ENCODE measurements around the gene PRPH.

Gene PRPH

GRCh38 chr12:49259452-49259851 is 35.5 kb upstream of the PRPH start:
- no peaks in the 10 kb centered on the region for H3K27me3 ChIP-seq (replicated peaks)
- H3K36me3 ChIP-seq (replicated peaks) = no peaks in the 10 kb centered on the region
- in situ Hi-C loops (cut with HindIII; ENCODE audit: low pct_ligation_motif_present, low sequenced_read_pairs) = no loop called here
- peak overlapping the region; percentile 47 for H3K27ac ChIP-seq
- DNase-seq = no peak
- no peak overlapping the region for H3K4me3 ChIP-seq (ENCODE audit: low read depth, low read length)
- TF ChIP-seq CTCF (IDR thresholded peaks at IDR 0.05; ENCODE audit: low read depth, low read length, missing control alignments) = no peak

GRCh38 chr12:49260166-49260565 is 34.8 kb upstream of the PRPH start:
- TF ChIP-seq CTCF (IDR thresholded peaks at IDR 0.05; ENCODE audit: low read depth, low read length, missing control alignments) = no peak
- Histone ChIP-seq H3K27me3 (replicated peaks) (no peaks in the 10 kb centered on the region), H3K27ac (peak overlapping the region; percentile 47), H3K4me3 (ENCODE audit: low read depth, low read length) (no peak overlapping the region), H3K36me3 (replicated peaks) (no peaks in the 10 kb centered on the region)
- in situ Hi-C loops (cut with HindIII; ENCODE audit: low pct_ligation_motif_present, low sequenced_read_pairs) = no loop called here
- DNase-seq = peak; percentile 59

- no peak for TF ChIP-seq CTCF (IDR thresholded peaks at IDR 0.05; ENCODE audit: low read depth, low read length, missing control alignments)
- Histone ChIP-seq H3K36me3 (replicated peaks) (no peaks in the 10 kb centered on the region), H3K27ac (peak overlapping the region; percentile 47), H3K4me3 (ENCODE audit: low read depth, low read length) (no peak overlapping the region), H3K27me3 (replicated peaks) (no peaks in the 10 kb centered on the region)
- in situ Hi-C loops (cut with HindIII; ENCODE audit: low pct_ligation_motif_present, low sequenced_read_pairs) = no loop called here
- DNase-seq = no peak
These were observed 34.2 kb upstream of the PRPH start for GRCh38 chr12:49260571-49261363.

GRCh38 chr12:49261721-49262120 is 33.2 kb upstream of the PRPH start:
- Histone ChIP-seq H3K36me3 (replicated peaks) (peaks cover 4% of the 10 kb centered on the region), H3K27me3 (replicated peaks) (no peaks in the 10 kb centered on the region), H3K27ac (no peak overlapping the region), H3K4me3 (ENCODE audit: low read depth, low read length) (no peak overlapping the region)
- TF ChIP-seq CTCF (IDR thresholded peaks at IDR 0.05; ENCODE audit: low read depth, low read length, missing control alignments) = no peak
- in situ Hi-C loops (cut with HindIII; ENCODE audit: low pct_ligation_motif_present, low sequenced_read_pairs) = no loop called here
- no peak for DNase-seq

GRCh38 chr12:49263400-49263763 is 31.6 kb upstream of the PRPH start:
- no peaks in the 10 kb centered on the region for H3K27me3 ChIP-seq (replicated peaks)
- no peak for DNase-seq
- H3K36me3 ChIP-seq (replicated peaks) = peaks cover 14% of the 10 kb centered on the region
- H3K27ac ChIP-seq = no peak overlapping the region
- no peak overlapping the region for H3K4me3 ChIP-seq (ENCODE audit: low read depth, low read length)
- in situ Hi-C loops (cut with HindIII; ENCODE audit: low pct_ligation_motif_present, low sequenced_read_pairs) = no loop called here
- TF ChIP-seq CTCF (IDR thresholded peaks at IDR 0.05; ENCODE audit: low read depth, low read length, missing control alignments) = no peak

- no peak for TF ChIP-seq CTCF (IDR thresholded peaks at IDR 0.05; ENCODE audit: low read depth, low read length, missing control alignments)
- in situ Hi-C loops (cut with HindIII; ENCODE audit: low pct_ligation_motif_present, low sequenced_read_pairs) = no loop called here
These were observed 30.5 kb upstream of the PRPH start for GRCh38 chr12:49264466-49264872.

More at GRCh38 chr12:49264466-49264872, 30.5 kb upstream of the PRPH start:
- Histone ChIP-seq H3K27me3 (replicated peaks) (no peaks in the 10 kb centered on the region), H3K4me3 (ENCODE audit: low read depth, low read length) (peak overlapping the region; percentile 95), H3K27ac (peak overlapping the region; percentile 92), H3K36me3 (replicated peaks) (peaks cover 20% of the 10 kb centered on the region)
- DNase-seq = no peak
